Activated CD8-positive, alpha-beta T cell treated with anti-CD3 and anti-CD28 coated beads for 36 hours (primary cell): ENCODE results near the gene BZW2. TPM values are rescaled to one million over a fixed set of nuclear protein-coding genes. Genes with fewer than 3 reads are reported as not detected.

Experiments
- ATAC-seq: fragments of 200-7000 bp; cut with Tn5 transposase; one replicate; pipeline ENCODE4 v1.10.0; 2021; ENCODE audit warnings: mild to moderate bottlenecking, moderate library complexity
- CTCF ChIA-PET: fragments of 350-600 bp; sonication (Branson Sonifier 250); formaldehyde crosslinking; loops from one replicate; lab custom pipeline; 2021; ENCODE audit warnings: antibody characterized with exemption; lab: Charles Lee
- POLR2A ChIA-PET: fragments of 350-600 bp; sonication (Branson Sonifier 250); formaldehyde crosslinking; loops from one replicate; lab custom pipeline; 2021; ENCODE audit warnings: antibody characterized with exemption; lab: Charles Lee
- DNase-seq: peaks from one replicate; pipeline ENCODE4 v3.0.0-alpha.2; 2020
- H3K27ac Mint-ChIP-seq: one replicate; pipeline ENCODE4 v1.8.0; 2021; ENCODE audit warnings: mild to moderate bottlenecking, mixed read lengths
- H3K27me3 Mint-ChIP-seq: one replicate; pipeline ENCODE4 v1.8.0; 2021; ENCODE audit warnings: mixed read lengths
- H3K36me3 Mint-ChIP-seq: one replicate; pipeline ENCODE4 v1.8.0; 2021; ENCODE audit warnings: low read depth, mixed read lengths
- H3K4me1 Mint-ChIP-seq: one replicate; pipeline ENCODE4 v1.8.0; 2021; ENCODE audit warnings: low read depth, mixed read lengths
- H3K4me3 Mint-ChIP-seq: one replicate; pipeline ENCODE4 v1.8.0; 2021; ENCODE audit warnings: mild to moderate bottlenecking, moderate library complexity, mixed read lengths
- H3K9me3 Mint-ChIP-seq: one replicate; pipeline ENCODE4 v1.8.0; 2021; ENCODE audit warnings: mixed read lengths
- intact Hi-C: fragments of 100-400 bp; cut with micrococcal nuclease; formaldehyde crosslinking; loops from one replicate; pipeline ENCODE4 v1.10.0; 2022
- total RNA-seq, 2 experiments: library from RNA; stranded (reverse); gene quantifications; one replicate each; pipeline ENCODE4 v1.2.3, GENCODE V29; 2021
- TF ChIP-seq, protein P1 (sequence below): fragments of 200-600 bp; IDR thresholded peaks from one replicate; pipeline ENCODE4 v1.8.0; 2022; ENCODE audit warnings: antibody characterized with exemption, mild to moderate bottlenecking

BZW2 gene
- total RNA-seq, 2 experiments from 2014 or later: 120 to 123 TPM

GRCh38 chr7:16660702-16661464 is 14.9 kb downstream of the BZW2 start:
- ChIA-PET POLR2A (no interaction called here), CTCF (no interaction called here)
- ATAC-seq (peak; percentile 55), DNase-seq (no peak)
- intact Hi-C loops: no loop called here
- Mint-ChIP-seq H3K27me3 (no peaks in the 10 kb centered on the region), H3K4me3 (no peak overlapping the region), H3K36me3 (peaks cover 27% of the 10 kb centered on the region), H3K4me1 (peaks cover 27% of the 10 kb centered on the region), H3K27ac (no peak overlapping the region), H3K9me3 (no peaks in the 10 kb centered on the region)
- TF ChIP-seq, protein P1, sequence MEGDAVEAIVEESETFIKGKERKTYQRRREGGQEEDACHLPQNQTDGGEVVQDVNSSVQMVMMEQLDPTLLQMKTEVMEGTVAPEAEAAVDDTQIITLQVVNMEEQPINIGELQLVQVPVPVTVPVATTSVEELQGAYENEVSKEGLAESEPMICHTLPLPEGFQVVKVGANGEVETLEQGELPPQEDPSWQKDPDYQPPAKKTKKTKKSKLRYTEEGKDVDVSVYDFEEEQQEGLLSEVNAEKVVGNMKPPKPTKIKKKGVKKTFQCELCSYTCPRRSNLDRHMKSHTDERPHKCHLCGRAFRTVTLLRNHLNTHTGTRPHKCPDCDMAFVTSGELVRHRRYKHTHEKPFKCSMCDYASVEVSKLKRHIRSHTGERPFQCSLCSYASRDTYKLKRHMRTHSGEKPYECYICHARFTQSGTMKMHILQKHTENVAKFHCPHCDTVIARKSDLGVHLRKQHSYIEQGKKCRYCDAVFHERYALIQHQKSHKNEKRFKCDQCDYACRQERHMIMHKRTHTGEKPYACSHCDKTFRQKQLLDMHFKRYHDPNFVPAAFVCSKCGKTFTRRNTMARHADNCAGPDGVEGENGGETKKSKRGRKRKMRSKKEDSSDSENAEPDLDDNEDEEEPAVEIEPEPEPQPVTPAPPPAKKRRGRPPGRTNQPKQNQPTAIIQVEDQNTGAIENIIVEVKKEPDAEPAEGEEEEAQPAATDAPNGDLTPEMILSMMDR: no peak

DNA sequence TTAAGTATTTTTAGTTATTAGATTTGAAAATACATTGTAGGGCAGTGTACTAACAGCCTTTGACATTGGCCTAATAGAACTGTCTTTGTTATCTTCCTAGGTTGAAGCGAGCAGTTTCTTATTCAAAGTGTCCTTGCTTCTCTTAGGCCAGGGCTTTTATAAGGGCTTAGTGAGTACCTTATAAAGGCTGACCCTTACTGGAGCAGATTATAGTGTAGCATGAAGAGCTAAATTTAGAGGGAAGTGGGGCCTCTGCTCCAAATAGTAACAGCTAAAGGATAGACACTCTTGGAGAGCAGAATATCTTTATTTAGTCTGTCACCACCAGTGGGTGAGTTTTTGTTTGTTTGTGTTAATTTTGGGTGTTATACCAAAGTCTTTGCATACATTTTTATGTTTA is 15.9 kb downstream of the BZW2 start:
- Mint-ChIP-seq H3K9me3 (no peaks in the 10 kb centered on the region), H3K36me3 (peaks cover 27% of the 10 kb centered on the region), H3K27ac (no peak overlapping the region), H3K27me3 (no peaks in the 10 kb centered on the region), H3K4me1 (peaks cover 24% of the 10 kb centered on the region), H3K4me3 (no peak overlapping the region)
- TF ChIP-seq, protein P1: no peak
- POLR2A ChIA-PET: interaction anchor here (3.4 kb wide), 1 partner anchor 16 kb away, joined by 15 read pairs; the partner anchor contains the start of genes ANKMY2 and BZW2
- no peak for DNase-seq
- CTCF ChIA-PET: no interaction called here
- no peak for ATAC-seq
- intact Hi-C loops: no loop called here

GRCh38 chr7:16667355-16667754 is 21.4 kb downstream of the BZW2 start:
- ChIA-PET POLR2A (interaction anchor here (1.0 kb wide), 1 partner anchor 22 kb away, joined by 5 read pairs; the partner anchor contains the start of genes ANKMY2 and BZW2), CTCF (no interaction called here)
- Mint-ChIP-seq H3K9me3 (peaks cover 2% of the 10 kb centered on the region), H3K27ac (no peak overlapping the region), H3K4me3 (no peak overlapping the region), H3K4me1 (peaks cover 33% of the 10 kb centered on the region), H3K27me3 (no peaks in the 10 kb centered on the region), H3K36me3 (peaks cover 66% of the 10 kb centered on the region)
- ATAC-seq (no peak), DNase-seq (no peak)
- TF ChIP-seq, protein P1: no peak
- intact Hi-C loops: no loop called here

DNA sequence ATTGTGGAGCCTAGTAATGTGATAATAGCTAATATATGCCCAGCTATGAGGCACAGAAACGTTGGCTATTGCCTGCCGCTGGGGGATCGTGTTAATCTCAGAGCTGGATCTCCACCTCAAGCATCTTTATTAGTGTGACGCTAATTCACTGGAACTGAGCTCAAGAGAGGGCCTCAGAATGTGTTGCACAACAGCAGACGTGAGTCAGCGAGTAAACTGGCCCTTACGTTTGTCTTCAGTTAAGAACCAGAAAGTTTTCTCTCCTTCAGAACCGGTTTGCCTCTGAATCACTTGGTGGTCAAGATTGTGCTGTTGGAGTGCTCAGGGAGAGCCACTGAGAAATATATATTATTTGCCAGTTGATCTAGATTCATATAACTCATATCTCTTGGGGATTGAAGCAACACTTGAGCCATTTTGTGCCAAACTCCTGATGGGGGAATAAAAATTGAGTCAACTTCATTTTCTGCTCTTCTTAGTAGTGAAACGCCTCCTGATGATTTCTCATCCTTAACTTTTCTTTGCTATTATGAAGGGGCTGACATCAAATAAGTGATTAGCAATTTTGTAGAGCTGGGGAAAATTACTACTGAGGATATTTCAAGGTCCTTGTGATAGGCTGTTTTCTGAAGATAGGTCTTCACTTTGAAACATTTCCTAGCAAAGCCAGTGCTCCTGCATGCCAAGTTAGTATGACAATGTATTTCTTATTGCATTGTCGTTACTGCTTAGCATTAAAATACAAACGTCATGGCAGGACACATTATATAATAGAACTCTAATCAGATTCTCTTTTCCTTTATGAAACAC is 22.3 kb downstream of the BZW2 start:
- TF ChIP-seq, protein P1: no peak
- POLR2A ChIA-PET: interaction anchor here (1.0 kb wide), 1 partner anchor 22 kb away, joined by 5 read pairs; the partner anchor contains the start of genes ANKMY2 and BZW2
- no peak overlapping the region for H3K4me3 Mint-ChIP-seq
- DNase-seq (no peak), ATAC-seq (no peak)
- peaks cover 34% of the 10 kb centered on the region for H3K4me1 Mint-ChIP-seq
- peaks cover 70% of the 10 kb centered on the region for H3K36me3 Mint-ChIP-seq
- no peaks in the 10 kb centered on the region for H3K27me3 Mint-ChIP-seq
- H3K9me3 Mint-ChIP-seq: peaks cover 2% of the 10 kb centered on the region
- H3K27ac Mint-ChIP-seq: no peak overlapping the region
- intact Hi-C loops: loop anchor here (2.0 kb wide), 1 partner anchor 47 kb away; no protein-coding TSS in a partner anchor
- CTCF ChIA-PET: no interaction called here
